ENCODE results near the gene ATP11C.
"Not testable (repeated sequence)": the region's sequence is repeated elsewhere in the genome, so short reads cannot be mapped to it uniquely, and the experiment has no call there.

Gene ATP11C

GRCh38 chrX:139924069-139924695 lies 8.7 kb downstream of the ATP11C start:
- no peak for DNase-seq (ENCODE audit: low read depth)

- DNase-seq (ENCODE audit: low read depth), result not testable (repeated sequence)
Observed at GRCh38 chrX:139921142-139921541, 11.7 kb downstream of the ATP11C start.

GRCh38 chrX:139920316-139920715 lies 12.5 kb downstream of the ATP11C start:
- DNase-seq (ENCODE audit: low read depth), result no peak

GRCh38 chrX:139914421-139914820 lies 18.4 kb downstream of the ATP11C start:
- DNase-seq (ENCODE audit: low read depth), result no peak

GRCh38 chrX:139909712-139910111 lies 23.1 kb downstream of the ATP11C start:
- DNase-seq (ENCODE audit: low read depth), result no peak

- no peak for DNase-seq (ENCODE audit: low read depth)
Observed at GRCh38 chrX:139907078-139907477, 25.8 kb downstream of the ATP11C start.

GRCh38 chrX:139905743-139906142 lies 27.1 kb downstream of the ATP11C start:
- DNase-seq (ENCODE audit: low read depth), result no peak

GRCh38 chrX:139905051-139905450 lies 27.8 kb downstream of the ATP11C start:
- no peak for DNase-seq (ENCODE audit: low read depth)

- DNase-seq (ENCODE audit: low read depth), result no peak
Observed at GRCh38 chrX:139903210-139903609, 29.6 kb downstream of the ATP11C start.

- DNase-seq (ENCODE audit: low read depth), result no peak
Observed at GRCh38 chrX:139902559-139902958, 30.3 kb downstream of the ATP11C start.

- DNase-seq (ENCODE audit: low read depth), result no peak
Observed at GRCh38 chrX:139898334-139898733, 34.5 kb downstream of the ATP11C start.

- no peak for DNase-seq (ENCODE audit: low read depth)
Observed at GRCh38 chrX:139892512-139892911, 40.3 kb downstream of the ATP11C start.

GRCh38 chrX:139890991-139891700 lies 41.7 kb downstream of the ATP11C start:
- no peak for DNase-seq (ENCODE audit: low read depth)

- no peak for DNase-seq (ENCODE audit: low read depth)
Observed at GRCh38 chrX:139889760-139890159, 43.1 kb downstream of the ATP11C start.

- DNase-seq (ENCODE audit: low read depth), result no peak
Observed at GRCh38 chrX:139883984-139884383, 48.9 kb downstream of the ATP11C start.

- no peak for DNase-seq (ENCODE audit: low read depth)
Observed at GRCh38 chrX:139882299-139882698, 50.6 kb downstream of the ATP11C start.

- no peak for DNase-seq (ENCODE audit: low read depth)
Observed at GRCh38 chrX:139881572-139881971, 51.3 kb downstream of the ATP11C start.

- DNase-seq (ENCODE audit: low read depth), result no peak
Observed at GRCh38 chrX:139881130-139881529, 51.7 kb downstream of the ATP11C start.

GRCh38 chrX:139877710-139878414 lies 55.0 kb downstream of the ATP11C start:
- no peak for DNase-seq (ENCODE audit: low read depth)

- no peak for DNase-seq (ENCODE audit: low read depth)
Observed at GRCh38 chrX:139875841-139876240, 57.0 kb downstream of the ATP11C start.

GRCh38 chrX:139869796-139870195 lies 63.1 kb downstream of the ATP11C start:
- DNase-seq (ENCODE audit: low read depth), result no peak

GRCh38 chrX:139864640-139865039 lies 68.2 kb downstream of the ATP11C start:
- no peak for DNase-seq (ENCODE audit: low read depth)

- no peak for DNase-seq (ENCODE audit: low read depth)
Observed at GRCh38 chrX:139862208-139862607, 70.6 kb downstream of the ATP11C start.

Measured in stimulated activated CD8-positive, alpha-beta memory T cell treated with anti-CD3 and anti-CD28 coated beads, Interleukin-12 subunit alpha, Interleukin-12 subunit beta, amount 100 ng/mL, for 1 hour (primary cell).